ENCODE measurements around the gene HLA-DRA.

GRCh38 chr6:32491700-32492099, 52.0 kb downstream of the HLA-DRA start:
- TF ChIP-seq POLR2A (IDR thresholded peaks at IDR 0.05) (no peak), CTCF (IDR thresholded peaks at IDR 0.05) (no peak)
